HepG2 (cell line): ENCODE results near the gene BAG3.

Source experiments
- CBX5 ChIP-seq: sonication (generic); formaldehyde crosslinking; IDR thresholded peaks from 2 replicates; pipeline ENCODE4 v1.4.0; 2020; ENCODE audit warnings: missing genetic modification reagents, borderline replicate concordance
- TF ChIP-seq, protein P1 (sequence below): sonication (generic); formaldehyde crosslinking; IDR thresholded peaks from 2 replicates; pipeline ENCODE4 v1.4.0; 2020; ENCODE audit warnings: missing genetic modification reagents

DNA sequence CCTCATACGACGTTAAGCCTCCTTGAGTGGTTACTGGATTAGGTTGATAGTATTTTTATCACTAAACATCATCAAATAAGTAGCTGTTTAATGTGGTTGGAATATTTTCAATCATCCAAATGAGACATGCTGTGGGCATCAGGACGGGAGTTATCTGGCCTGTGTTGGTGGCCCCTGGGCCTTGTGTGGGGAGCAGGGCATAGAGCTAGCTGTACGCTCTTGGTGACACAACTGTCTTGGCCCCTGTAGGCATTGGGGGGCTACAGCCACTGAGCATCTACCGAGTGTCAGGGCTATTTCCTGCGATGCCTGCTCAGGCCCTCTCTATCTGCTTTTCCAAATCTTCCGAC, 28.3 kb downstream of the BAG3 start:
- TF ChIP-seq CBX5, result no peak
- TF ChIP-seq, protein P1, sequence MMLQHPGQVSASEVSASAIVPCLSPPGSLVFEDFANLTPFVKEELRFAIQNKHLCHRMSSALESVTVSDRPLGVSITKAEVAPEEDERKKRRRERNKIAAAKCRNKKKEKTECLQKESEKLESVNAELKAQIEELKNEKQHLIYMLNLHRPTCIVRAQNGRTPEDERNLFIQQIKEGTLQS (CRISPR knock-in tag), result no peak
